Endothelial cell of umbilical vein (primary cell): ENCODE results near the gene KISS1R. TPM values are rescaled to one million over a fixed set of nuclear protein-coding genes. Genes with fewer than 3 reads are reported as not detected.

ENCODE experiments used
- BruUV-seq: library from RNA; stranded (reverse); fragments of 400-500 nt; replicated peaks from 2 replicates; lab custom pipeline; 2021; lab: Mats Ljungman, UMichigan
- CTCF ChIA-PET: fragments of 300-600, 350-600 bp; sonication (Branson Sonifier 250); formaldehyde crosslinking; loops from one replicate; lab custom pipeline; 2021; ENCODE audit warnings: antibody characterized with exemption, inconsistent platforms; lab: Charles Lee
- POLR2A ChIA-PET: fragments of 300-600, 350-600 bp; sonication (Branson Sonifier 250); formaldehyde crosslinking; loops from one replicate; lab custom pipeline; 2021; ENCODE audit warnings: antibody characterized with exemption, inconsistent platforms; lab: Charles Lee
- DNase-seq: peaks from one replicate; pipeline ENCODE4 v3.0.0-alpha.2; 2011; ENCODE audit warnings: low read depth, low spot score
- FAIRE-seq: peaks from 2 replicates; lab custom pipeline; 2011; peaks lifted over from hg19 to GRCh38; lab: Jason Lieb, UNC
- H2AFZ ChIP-seq: 2 replicates; pipeline ENCODE4 v1.6.0; 2012; ENCODE audit warnings: low read depth, low read length, control low read depth, inconsistent platforms
- H3K27ac ChIP-seq: 2 replicates; pipeline ENCODE4 v1.5.1; 2011; ENCODE audit warnings: low read depth, mild to moderate bottlenecking, control low read depth, low read length, moderate library complexity; ENCODE audit not compliant: insufficient read depth
- H3K27me3 ChIP-seq, 2 experiments: 2 replicates each; pipeline versions ENCODE4 v1.6.0 to v1.6.1; 2011; ENCODE audit warnings: low read length in 2 of 2, mixed read lengths in 1 of 2; ENCODE audit not compliant: control insufficient read depth in 2 of 2, insufficient read depth in 2 of 2
- H3K36me3 ChIP-seq, 2 experiments: 2 replicates in 1 of 2; 3 replicates in 1 of 2; pipeline ENCODE4 v1.5.1; 2011; ENCODE audit warnings: low read length in 2 of 2, mild to moderate bottlenecking in 1 of 2, moderate library complexity in 1 of 2; ENCODE audit not compliant: control insufficient read depth in 2 of 2, insufficient read depth in 2 of 2; ENCODE audit errors: extremely low read depth in 1 of 2
- H3K4me1 ChIP-seq: 3 replicates; pipeline ENCODE4 v1.5.1; 2011; ENCODE audit warnings: mild to moderate bottlenecking, low read length; ENCODE audit not compliant: control insufficient read depth, insufficient read depth; ENCODE audit errors: extremely low read depth
- H3K4me2 ChIP-seq: 2 replicates; pipeline ENCODE4 v1.6.1; 2011; ENCODE audit warnings: low read length, control low read depth, mixed read lengths; ENCODE audit not compliant: insufficient read depth
- H3K4me3 ChIP-seq, 3 experiments: fragments of 200-600 bp in 1 of 3; sonication (generic), shearing (Covaris generic) in 1 of 3; replicated peaks in 1 of 3; 2 replicates each; pipeline ENCODE4 v1.5.1; 2011 to 2016; ENCODE audit warnings: control low read depth in 3 of 3, low read length in 3 of 3, mild to moderate bottlenecking in 2 of 3, inconsistent platforms in 1 of 3, low read depth in 1 of 3, moderate library complexity in 1 of 3; ENCODE audit not compliant: insufficient read depth in 1 of 3
- H3K79me2 ChIP-seq: 2 replicates; pipeline ENCODE4 v1.6.0; 2012; ENCODE audit warnings: low read length, inconsistent platforms; ENCODE audit not compliant: control insufficient read depth, insufficient read depth
- H3K9ac ChIP-seq: replicated peaks from 2 replicates; pipeline ENCODE3; 2011; ENCODE audit warnings: low read length, control low read depth; ENCODE audit not compliant: insufficient read depth; ENCODE audit errors: extremely low read depth
- H3K9me1 ChIP-seq: replicated peaks from 3 replicates; pipeline ENCODE4 v1.6.0; 2011; ENCODE audit warnings: mild to moderate bottlenecking, low read length; ENCODE audit not compliant: control insufficient read depth, insufficient read depth; ENCODE audit errors: extremely low read depth
- H3K9me3 ChIP-seq: replicated peaks from 2 replicates; pipeline ENCODE4 v1.5.1; 2012; ENCODE audit warnings: low read length, inconsistent platforms; ENCODE audit not compliant: control insufficient read depth, insufficient read depth
- H4K20me1 ChIP-seq: replicated peaks from 2 replicates; pipeline ENCODE3; 2011; ENCODE audit warnings: mild to moderate bottlenecking, low read length; ENCODE audit not compliant: control insufficient read depth, insufficient read depth; ENCODE audit errors: extremely low read depth
- EZH2 ChIP-seq: IDR thresholded peaks from 2 replicates; pipeline ENCODE4 v1.6.1; 2012; ENCODE audit warnings: borderline replicate concordance, low read depth, mild to moderate bottlenecking, moderate library complexity, low read length, inconsistent platforms; ENCODE audit not compliant: severe bottlenecking
- FOS ChIP-seq: IDR thresholded peaks from 2 replicates; pipeline ENCODE4 v1.6.1; 2011; ENCODE audit warnings: mild to moderate bottlenecking, low read length, moderate library complexity, borderline replicate concordance; ENCODE audit not compliant: insufficient read depth
- JUN ChIP-seq: IDR thresholded peaks from 2 replicates; pipeline ENCODE4 v1.6.1; 2011; ENCODE audit warnings: borderline replicate concordance, low read depth; ENCODE audit not compliant: insufficient read length, insufficient read depth
- POLR2A ChIP-seq: IDR thresholded peaks from 2 replicates; pipeline ENCODE4 v1.6.1; 2012; ENCODE audit warnings: low read depth, mild to moderate bottlenecking, control low read depth, low read length
- POLR2AphosphoS5 ChIP-seq: IDR thresholded peaks from 2 replicates; pipeline ENCODE4 v1.6.1; 2012; ENCODE audit warnings: low read depth, mild to moderate bottlenecking, control low read depth, low read length, moderate library complexity; ENCODE audit not compliant: insufficient read depth
- dilution Hi-C: fragments of 300-500 bp; cut with MboI; formaldehyde crosslinking; loops from one replicate; pipeline ENCODE4 v1.15.0; 2019; ENCODE audit warnings: low sequenced_read_pairs; ENCODE audit not compliant: extremely low pct_ligation_motif_present
- intact Hi-C: fragments of 100-400 bp; cut with micrococcal nuclease; formaldehyde crosslinking; loops from one replicate; pipeline ENCODE4 v1.10.0; 2022
- polyA plus RNA-seq, 4 experiments: library from polyadenylated mRNA; depleted of rRNA in 3 of 4; stranded (reverse) in 3 of 4; unstranded in 1 of 4; fragments of >200 nt; gene quantifications; 2 replicates each; pipeline versions ENCODE4 v1.2.1 to v1.2.3, GENCODE V29; 2011 to 2012; ENCODE audit warnings: missing spikeins in 1 of 4
- total RNA-seq: library from RNA; stranded (reverse); gene quantifications from 2 replicates; pipeline ENCODE4 v1.2.3, GENCODE V29; 2021
- TF ChIP-seq, protein P1 (sequence below), 2 donors: IDR thresholded peaks; 1 replicate in 1 of 2; 2 replicates in 1 of 2; pipeline ENCODE4 v1.5.1; 2011; ENCODE audit warnings: low read length in 2 of 2, mild to moderate bottlenecking in 2 of 2, moderate library complexity in 2 of 2, control low read depth in 1 of 2, inconsistent platforms in 1 of 2, low read depth in 1 of 2; ENCODE audit not compliant: insufficient read depth in 1 of 2; ENCODE audit errors: extremely low read depth in 1 of 2

Gene KISS1R
- total and polyA plus RNA-seq, 2 donors (not counting 3 experiments of a cell fraction or from before 2014, with no cell fraction given), result not detected

DNA sequence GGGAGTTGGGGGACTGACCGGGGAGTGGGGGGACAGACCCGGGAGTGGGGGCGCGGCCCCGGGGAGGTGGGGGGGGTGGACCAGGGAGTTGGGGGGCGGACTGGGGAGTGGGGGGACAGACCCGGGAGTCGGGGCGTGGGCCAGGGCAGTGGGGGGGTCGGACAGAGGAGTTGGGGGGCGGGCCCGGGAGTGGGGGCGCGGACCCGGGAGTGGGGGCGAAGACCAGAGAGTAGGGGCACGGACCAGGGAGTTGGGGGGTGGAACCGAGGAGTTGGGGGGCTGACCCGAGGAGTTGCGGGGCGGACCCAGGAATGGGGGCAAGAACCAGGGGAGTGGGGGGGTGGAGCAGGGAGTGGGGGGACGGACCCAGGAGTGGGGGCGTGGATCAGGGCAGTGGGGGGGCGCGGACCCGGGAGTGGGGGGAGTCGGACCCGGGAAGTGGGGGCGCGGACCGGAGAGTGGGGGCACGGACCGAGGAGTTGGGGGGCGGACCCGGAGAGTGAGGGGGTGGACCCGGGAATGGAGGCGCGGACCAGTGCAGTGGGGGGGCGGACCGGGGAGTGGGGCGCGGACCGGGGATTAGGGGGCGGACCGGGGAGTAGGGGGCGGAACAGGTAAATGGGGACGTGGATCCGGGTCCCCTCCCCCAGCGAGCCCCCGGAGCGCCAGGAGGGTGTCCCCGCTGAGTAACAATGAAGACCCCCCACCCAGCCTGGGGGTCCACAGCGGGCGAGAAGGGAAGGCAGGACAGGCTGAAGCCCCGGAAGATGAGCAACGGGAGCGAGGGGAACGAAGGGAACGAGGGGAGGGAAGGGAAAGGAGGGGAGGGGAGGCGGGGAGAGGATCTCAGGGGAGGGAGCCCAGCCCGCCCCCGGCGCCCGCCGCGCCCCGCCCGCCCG, 4.7 kb upstream of the KISS1R start:
- FAIRE-seq (no peak), DNase-seq (no peak)
- ChIA-PET CTCF (no interaction called here), POLR2A (no interaction called here)
- H3K9me3 ChIP-seq, result no peaks in the 10 kb centered on the region
- H3K79me2 ChIP-seq, result peaks cover 10% of the 10 kb centered on the region
- peaks cover 5% of the 10 kb centered on the region in 2 experiments for H3K27me3 ChIP-seq
- no peaks in the 10 kb centered on the region for H3K9me1 ChIP-seq
- no peak for TF ChIP-seq JUN
- TF ChIP-seq, protein P1, sequence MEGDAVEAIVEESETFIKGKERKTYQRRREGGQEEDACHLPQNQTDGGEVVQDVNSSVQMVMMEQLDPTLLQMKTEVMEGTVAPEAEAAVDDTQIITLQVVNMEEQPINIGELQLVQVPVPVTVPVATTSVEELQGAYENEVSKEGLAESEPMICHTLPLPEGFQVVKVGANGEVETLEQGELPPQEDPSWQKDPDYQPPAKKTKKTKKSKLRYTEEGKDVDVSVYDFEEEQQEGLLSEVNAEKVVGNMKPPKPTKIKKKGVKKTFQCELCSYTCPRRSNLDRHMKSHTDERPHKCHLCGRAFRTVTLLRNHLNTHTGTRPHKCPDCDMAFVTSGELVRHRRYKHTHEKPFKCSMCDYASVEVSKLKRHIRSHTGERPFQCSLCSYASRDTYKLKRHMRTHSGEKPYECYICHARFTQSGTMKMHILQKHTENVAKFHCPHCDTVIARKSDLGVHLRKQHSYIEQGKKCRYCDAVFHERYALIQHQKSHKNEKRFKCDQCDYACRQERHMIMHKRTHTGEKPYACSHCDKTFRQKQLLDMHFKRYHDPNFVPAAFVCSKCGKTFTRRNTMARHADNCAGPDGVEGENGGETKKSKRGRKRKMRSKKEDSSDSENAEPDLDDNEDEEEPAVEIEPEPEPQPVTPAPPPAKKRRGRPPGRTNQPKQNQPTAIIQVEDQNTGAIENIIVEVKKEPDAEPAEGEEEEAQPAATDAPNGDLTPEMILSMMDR (IDR thresholded peaks at IDR 0.05; ENCODE audit: extremely low read depth in 1 of 2, insufficient read depth in 1 of 2, low read depth in 1 of 2, low read length in 2 of 2), result no peak
- no peak for TF ChIP-seq EZH2
- TF ChIP-seq FOS, result no peak
- no peak for TF ChIP-seq POLR2AphosphoS5
- TF ChIP-seq POLR2A, result no peak
- dilution Hi-C loops (no loop called here), intact Hi-C loops (loop anchor here (2.0 kb wide), 2 partner anchors 20 to 142 kb away; partner anchors contain the start of genes MED16 and RNU6-9)
- peak overlapping the region; percentile 53 for H3K9ac ChIP-seq
- H3K27ac ChIP-seq, result peak overlapping the region; percentile 38
- H4K20me1 ChIP-seq, result no peaks in the 10 kb centered on the region
- peak overlapping the region; percentile 38 for H3K4me2 ChIP-seq
- H3K4me1 ChIP-seq, result peaks cover 10% of the 10 kb centered on the region
- no TSS peak for BruUV-seq
- H2AFZ ChIP-seq, result peak overlapping the region; percentile 72
- peak overlapping the region; percentile 59 to 98 (median 91) for H3K4me3 ChIP-seq
- no peaks in the 10 kb centered on the region for H3K36me3 ChIP-seq
